Aorta (tissue), 5 donors: Measurements from ENCODE around the gene XRRA1. TPM values are rescaled to one million over a fixed set of nuclear protein-coding genes. Genes with fewer than 3 reads are reported as not detected.
A peak's percentile ranks its signal among the peaks of the same experiment; 100 is the strongest.

ENCODE experiments used
- ATAC-seq: fragments of 200-7000 bp; cut with Tn5 transposase; one replicate; pipeline ENCODE4 v1.9.1; 2022; ENCODE audit warnings: moderate library complexity; ENCODE audit not compliant: low FRiP score
- DNase-seq, 2 donors: peaks; one replicate each; pipeline ENCODE4 v3.0.0-alpha.2; 2020
- H3K27ac ChIP-seq, 2 donors: one replicate each; pipeline ENCODE4 v1.5.1; 2013; ENCODE audit warnings: low read length in 2 of 2, mild to moderate bottlenecking in 2 of 2, moderate library complexity in 2 of 2, control low read depth in 1 of 2, inconsistent platforms in 1 of 2, low read depth in 1 of 2
- H3K27me3 ChIP-seq, 2 donors: one replicate each; pipeline ENCODE4 v1.6.1; 2013; ENCODE audit warnings: control low read depth in 1 of 2, low read length in 1 of 2, mild to moderate bottlenecking in 1 of 2, moderate library complexity in 1 of 2; ENCODE audit not compliant: insufficient read depth in 2 of 2, control insufficient read depth in 1 of 2
- H3K36me3 ChIP-seq, 2 donors: one replicate each; pipeline ENCODE4 v1.6.1; 2013; ENCODE audit warnings: control low read depth in 1 of 2, low read length in 1 of 2, mild to moderate bottlenecking in 1 of 2; ENCODE audit not compliant: insufficient read depth in 2 of 2, control insufficient read depth in 1 of 2
- H3K4me1 ChIP-seq, 2 donors: one replicate each; pipeline ENCODE4 v1.6.1; 2013; ENCODE audit warnings: low read length in 2 of 2, control low read depth in 1 of 2, mild to moderate bottlenecking in 1 of 2, moderate library complexity in 1 of 2; ENCODE audit not compliant: insufficient read depth in 2 of 2, control insufficient read depth in 1 of 2
- H3K4me3 ChIP-seq, 2 donors: one replicate each; pipeline ENCODE4 v1.5.1; 2013; ENCODE audit warnings: low read length in 2 of 2, control low read depth in 1 of 2, mild to moderate bottlenecking in 1 of 2
- H3K9me3 ChIP-seq: one replicate; pipeline ENCODE4 v1.6.1; 2013; ENCODE audit warnings: mild to moderate bottlenecking, low read length; ENCODE audit not compliant: control insufficient read depth
- WGBS, 2 donors: extraction: QIAGEN DNeasy Blood & Tissue Kit; methylation state at CpG; one replicate each; pipeline ENCODE4 v1.1.7; 2013; 5-methylcytosine and 5-hydroxymethylcytosine counted together
- intact Hi-C, 2 donors: fragments of 100-400 bp; cut with DNase I; formaldehyde crosslinking; loops; one replicate each; pipeline versions ENCODE4 v1.14.2 to v1.15.0; 2022
- polyA plus RNA-seq, 2 donors: library from polyadenylated mRNA; stranded (reverse); fragments of 200-250 nt; gene quantifications; one replicate each; pipeline ENCODE4 v1.2.3, GENCODE V29; 2013
- total RNA-seq, 2 donors: library from RNA; stranded (reverse); fragmentation: NEBNext Ultra II Directional; extraction: Animal tissue kit (Norgen Biotek cat#: 25700); gene quantifications; one replicate each; pipeline ENCODE4 v1.2.1, GENCODE V29; 2021
- donor health status: healthy with polysubstance abuse.
- donor health status: Bipolar disorder and iron deficiency.
- donor health status: DM: no; HTN: no; CAD: no.
- donor health status: DM: no; HTN: no; CAD: no.
- donor health status: DM: yes; HTN: yes; CAD: no.

The XRRA1 gene
- total and polyA plus RNA-seq, 4 donors = 2.0 to 23.4 (median 8.7) TPM

GRCh38 chr11:74819400-74819799 lies 129.5 kb downstream of the XRRA1 start:
- H3K4me1 ChIP-seq = peaks cover 3 to 13% of the 10 kb centered on the region in 2 donors
- H3K27me3 ChIP-seq = no peaks in the 10 kb centered on the region
- no peaks in the 10 kb centered on the region for H3K9me3 ChIP-seq
- peaks cover 0 to 1% of the 10 kb centered on the region in 2 donors for H3K36me3 ChIP-seq
- no peak overlapping the region for H3K4me3 ChIP-seq
- intact Hi-C loops = no loop called here
- H3K27ac ChIP-seq = no peak overlapping the region
- no peak for ATAC-seq
- no peak for DNase-seq
- WGBS, 2 donors = 6 to 41% methylated on average over 1 of the region's 1 CpG

GRCh38 chr11:74818283-74818946 lies 130.5 kb downstream of the XRRA1 start:
- no peak for DNase-seq
- Histone ChIP-seq H3K36me3 (peaks cover 0 to 1% of the 10 kb centered on the region in 2 donors), H3K4me3 (no peak overlapping the region), H3K4me1 (peaks cover 3 to 13% of the 10 kb centered on the region in 2 donors), H3K9me3 (no peaks in the 10 kb centered on the region), H3K27ac (no peak overlapping the region), H3K27me3 (no peaks in the 10 kb centered on the region)
- no peak for ATAC-seq
- intact Hi-C loops = no loop called here
- 81 to 85% methylated on average over 3 of the region's 3 CpGs for WGBS, 2 donors

GRCh38 chr11:74816664-74817063 lies 132.2 kb downstream of the XRRA1 start:
- no peak for ATAC-seq
- peaks cover 0 to 1% of the 10 kb centered on the region in 2 donors for H3K36me3 ChIP-seq
- H3K4me3 ChIP-seq = no peak overlapping the region
- DNase-seq = no peak
- no peaks in the 10 kb centered on the region for H3K27me3 ChIP-seq
- 91 to 93% methylated on average over 2 of the region's 2 CpGs for WGBS, 2 donors
- no peak overlapping the region for H3K27ac ChIP-seq
- intact Hi-C loops = no loop called here
- H3K4me1 ChIP-seq = peaks cover 0 to 9% of the 10 kb centered on the region in 2 donors
- no peaks in the 10 kb centered on the region for H3K9me3 ChIP-seq

GRCh38 chr11:74815966-74816365 lies 132.9 kb downstream of the XRRA1 start:
- 65 to 80% methylated on average over 3 of the region's 3 CpGs for WGBS, 2 donors
- ATAC-seq (no peak), DNase-seq (no peak)
- Histone ChIP-seq H3K4me3 (no peak overlapping the region), H3K27me3 (no peaks in the 10 kb centered on the region), H3K4me1 (peaks cover 0 to 9% of the 10 kb centered on the region in 2 donors), H3K9me3 (no peaks in the 10 kb centered on the region), H3K27ac (no peak overlapping the region), H3K36me3 (peaks cover 0 to 1% of the 10 kb centered on the region in 2 donors)
- intact Hi-C loops = no loop called here

- no peaks in the 10 kb centered on the region for H3K27me3 ChIP-seq
- peaks cover 0 to 5% of the 10 kb centered on the region in 2 donors for H3K4me1 ChIP-seq
- ATAC-seq (no peak), DNase-seq (no peak)
- intact Hi-C loops = no loop called here
- no peaks in the 10 kb centered on the region for H3K36me3 ChIP-seq
- H3K9me3 ChIP-seq = no peaks in the 10 kb centered on the region
- H3K4me3 ChIP-seq = no peak overlapping the region
- no peak overlapping the region for H3K27ac ChIP-seq
Measured at GRCh38 chr11:74809801-74810200, 139.1 kb downstream of the XRRA1 start.

GRCh38 chr11:74806267-74806666 lies 142.6 kb downstream of the XRRA1 start:
- no peak for ATAC-seq
- DNase-seq = no peak
- Histone ChIP-seq H3K4me3 (no peak overlapping the region), H3K27ac (no peak overlapping the region), H3K9me3 (no peaks in the 10 kb centered on the region), H3K4me1 (peaks cover 0 to 2% of the 10 kb centered on the region in 2 donors), H3K36me3 (no peaks in the 10 kb centered on the region), H3K27me3 (no peaks in the 10 kb centered on the region)
- 91 to 96% methylated on average over 3 of the region's 3 CpGs for WGBS, 2 donors
- intact Hi-C loops = no loop called here

GRCh38 chr11:74791333-74792100 lies 157.4 kb downstream of the XRRA1 start:
- Histone ChIP-seq H3K4me3 (no peak overlapping the region), H3K27me3 (no peaks in the 10 kb centered on the region), H3K27ac (no peak overlapping the region), H3K9me3 (no peaks in the 10 kb centered on the region), H3K36me3 (peaks cover 6 to 12% of the 10 kb centered on the region in 2 donors), H3K4me1 (no peaks in the 10 kb centered on the region)
- DNase-seq = no peak
- WGBS, 2 donors = 86 to 88% methylated on average over 9 of the region's 9 CpGs
- peak; percentile 22 for ATAC-seq
- intact Hi-C loops = no loop called here
